ENCODE measurements around the gene COL5A1.

Gene COL5A1

GRCh38 chr9:134747951-134748489 lies 106.4 kb downstream of the COL5A1 start:
- no peak overlapping the region for H3K27ac ChIP-seq (ENCODE audit: low read length)
- H2AFZ ChIP-seq (ENCODE audit: low read depth, low read length) = no peak overlapping the region
- TF ChIP-seq, protein P1, sequence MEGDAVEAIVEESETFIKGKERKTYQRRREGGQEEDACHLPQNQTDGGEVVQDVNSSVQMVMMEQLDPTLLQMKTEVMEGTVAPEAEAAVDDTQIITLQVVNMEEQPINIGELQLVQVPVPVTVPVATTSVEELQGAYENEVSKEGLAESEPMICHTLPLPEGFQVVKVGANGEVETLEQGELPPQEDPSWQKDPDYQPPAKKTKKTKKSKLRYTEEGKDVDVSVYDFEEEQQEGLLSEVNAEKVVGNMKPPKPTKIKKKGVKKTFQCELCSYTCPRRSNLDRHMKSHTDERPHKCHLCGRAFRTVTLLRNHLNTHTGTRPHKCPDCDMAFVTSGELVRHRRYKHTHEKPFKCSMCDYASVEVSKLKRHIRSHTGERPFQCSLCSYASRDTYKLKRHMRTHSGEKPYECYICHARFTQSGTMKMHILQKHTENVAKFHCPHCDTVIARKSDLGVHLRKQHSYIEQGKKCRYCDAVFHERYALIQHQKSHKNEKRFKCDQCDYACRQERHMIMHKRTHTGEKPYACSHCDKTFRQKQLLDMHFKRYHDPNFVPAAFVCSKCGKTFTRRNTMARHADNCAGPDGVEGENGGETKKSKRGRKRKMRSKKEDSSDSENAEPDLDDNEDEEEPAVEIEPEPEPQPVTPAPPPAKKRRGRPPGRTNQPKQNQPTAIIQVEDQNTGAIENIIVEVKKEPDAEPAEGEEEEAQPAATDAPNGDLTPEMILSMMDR (IDR thresholded peaks at IDR 0.05; ENCODE audit: low read depth, low read length) = no peak
- TF ChIP-seq EZH2phosphoT487 (IDR thresholded peaks at IDR 0.05; ENCODE audit: low read depth) = no peak
- no peak overlapping the region for H3K4me2 ChIP-seq (ENCODE audit: low read length)
- H3K4me3 ChIP-seq (ENCODE audit: low read length) = no peak overlapping the region
- no peak overlapping the region for H3K9ac ChIP-seq (ENCODE audit: low read length)
- no peaks in the 10 kb centered on the region for H3K27me3 ChIP-seq (ENCODE audit: low read depth, low read length)
- H3K79me2 ChIP-seq (ENCODE audit: low read length) = no peaks in the 10 kb centered on the region
- H3K9me3 ChIP-seq (ENCODE audit: insufficient read depth, low read length) = no peaks in the 10 kb centered on the region
- no peaks in the 10 kb centered on the region for H3K4me1 ChIP-seq (ENCODE audit: low read length)
- no peaks in the 10 kb centered on the region for H4K20me1 ChIP-seq (ENCODE audit: insufficient read depth, low read length)
- H3K36me3 ChIP-seq (replicated peaks; ENCODE audit: low read depth, low read length) = no peaks in the 10 kb centered on the region

- H3K4me1 ChIP-seq (ENCODE audit: low read length) = no peaks in the 10 kb centered on the region
- H2AFZ ChIP-seq (ENCODE audit: low read depth, low read length) = no peak overlapping the region
- H3K79me2 ChIP-seq (ENCODE audit: low read length) = no peaks in the 10 kb centered on the region
- H3K27me3 ChIP-seq (ENCODE audit: low read depth, low read length) = no peaks in the 10 kb centered on the region
- TF ChIP-seq, protein P1 (IDR thresholded peaks at IDR 0.05; ENCODE audit: low read depth, low read length) = no peak
- no peak for TF ChIP-seq EZH2phosphoT487 (IDR thresholded peaks at IDR 0.05; ENCODE audit: low read depth)
- H3K4me2 ChIP-seq (ENCODE audit: low read length) = no peak overlapping the region
- no peaks in the 10 kb centered on the region for H4K20me1 ChIP-seq (ENCODE audit: insufficient read depth, low read length)
- H3K36me3 ChIP-seq (replicated peaks; ENCODE audit: low read depth, low read length) = no peaks in the 10 kb centered on the region
- no peaks in the 10 kb centered on the region for H3K9me3 ChIP-seq (ENCODE audit: insufficient read depth, low read length)
- no peak overlapping the region for H3K4me3 ChIP-seq (ENCODE audit: low read length)
- no peak overlapping the region for H3K27ac ChIP-seq (ENCODE audit: low read length)
- no peak overlapping the region for H3K9ac ChIP-seq (ENCODE audit: low read length)
Observed at GRCh38 chr9:134748591-134748990, 107.0 kb downstream of the COL5A1 start.

- TF ChIP-seq EZH2phosphoT487 (IDR thresholded peaks at IDR 0.05; ENCODE audit: low read depth) = no peak
- TF ChIP-seq, protein P1 (IDR thresholded peaks at IDR 0.05; ENCODE audit: low read depth, low read length) = no peak
- Histone ChIP-seq H3K4me1 (ENCODE audit: low read length) (no peaks in the 10 kb centered on the region), H3K9me3 (ENCODE audit: insufficient read depth, low read length) (no peaks in the 10 kb centered on the region), H2AFZ (ENCODE audit: low read depth, low read length) (no peak overlapping the region), H3K27me3 (ENCODE audit: low read depth, low read length) (no peaks in the 10 kb centered on the region), H3K79me2 (ENCODE audit: low read length) (no peaks in the 10 kb centered on the region), H4K20me1 (ENCODE audit: insufficient read depth, low read length) (no peaks in the 10 kb centered on the region), H3K36me3 (replicated peaks; ENCODE audit: low read depth, low read length) (no peaks in the 10 kb centered on the region), H3K4me2 (ENCODE audit: low read length) (no peak overlapping the region), H3K27ac (ENCODE audit: low read length) (no peak overlapping the region), H3K9ac (ENCODE audit: low read length) (no peak overlapping the region), H3K4me3 (ENCODE audit: low read length) (no peak overlapping the region)
Observed at GRCh38 chr9:134750450-134751155, 109.0 kb downstream of the COL5A1 start.

DNA sequence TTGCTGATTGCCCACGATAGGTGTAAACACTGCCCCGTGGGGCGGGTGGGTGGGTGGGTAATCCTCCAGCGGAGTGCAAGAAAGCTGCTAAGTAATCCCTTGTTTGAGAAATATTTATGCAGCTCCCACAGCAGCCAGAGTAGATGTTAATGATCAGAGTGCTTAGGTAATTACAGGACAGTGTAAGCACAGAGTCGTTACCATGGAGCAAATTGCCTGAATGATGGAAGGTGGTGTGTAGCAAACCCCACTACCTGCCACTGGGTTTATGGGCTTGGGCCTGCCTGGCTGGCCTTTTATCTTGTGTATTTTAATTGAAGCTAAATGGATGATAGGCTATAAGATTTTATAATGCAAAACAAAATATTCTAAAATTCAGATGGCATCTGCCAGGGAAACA lies 110.0 kb downstream of the COL5A1 start:
- Histone ChIP-seq H3K9me3 (ENCODE audit: insufficient read depth, low read length) (no peaks in the 10 kb centered on the region), H3K27me3 (ENCODE audit: low read depth, low read length) (no peaks in the 10 kb centered on the region), H3K4me1 (ENCODE audit: low read length) (no peaks in the 10 kb centered on the region), H3K9ac (ENCODE audit: low read length) (no peak overlapping the region), H3K4me3 (ENCODE audit: low read length) (no peak overlapping the region), H2AFZ (ENCODE audit: low read depth, low read length) (no peak overlapping the region), H3K27ac (ENCODE audit: low read length) (no peak overlapping the region), H3K4me2 (ENCODE audit: low read length) (no peak overlapping the region), H3K36me3 (replicated peaks; ENCODE audit: low read depth, low read length) (no peaks in the 10 kb centered on the region), H3K79me2 (ENCODE audit: low read length) (no peaks in the 10 kb centered on the region), H4K20me1 (ENCODE audit: insufficient read depth, low read length) (no peaks in the 10 kb centered on the region)
- TF ChIP-seq, protein P1 (IDR thresholded peaks at IDR 0.05; ENCODE audit: low read depth, low read length) = no peak
- no peak for TF ChIP-seq EZH2phosphoT487 (IDR thresholded peaks at IDR 0.05; ENCODE audit: low read depth)
